Body of pancreas (tissue), 4 donors: ENCODE measurements around the gene HOXA13.

Source experiments
- CTCF ChIP-seq, 7 experiments: fragments of 450-650 bp in 4 of 7; fragments of 200-600 bp in 3 of 7; sonication (generic) in 3 of 7; IDR thresholded peaks; one replicate each; pipeline ENCODE4 v1.5.1; 2016 to 2019; ENCODE audit warnings: antibody characterized with exemption in 7 of 7
- POLR2A ChIP-seq, 3 donors: fragments of 450-650 bp; IDR thresholded peaks; one replicate each; pipeline ENCODE4 v1.6.1; 2016; ENCODE audit warnings: antibody characterized with exemption in 3 of 3, mild to moderate bottlenecking in 2 of 3

DNA sequence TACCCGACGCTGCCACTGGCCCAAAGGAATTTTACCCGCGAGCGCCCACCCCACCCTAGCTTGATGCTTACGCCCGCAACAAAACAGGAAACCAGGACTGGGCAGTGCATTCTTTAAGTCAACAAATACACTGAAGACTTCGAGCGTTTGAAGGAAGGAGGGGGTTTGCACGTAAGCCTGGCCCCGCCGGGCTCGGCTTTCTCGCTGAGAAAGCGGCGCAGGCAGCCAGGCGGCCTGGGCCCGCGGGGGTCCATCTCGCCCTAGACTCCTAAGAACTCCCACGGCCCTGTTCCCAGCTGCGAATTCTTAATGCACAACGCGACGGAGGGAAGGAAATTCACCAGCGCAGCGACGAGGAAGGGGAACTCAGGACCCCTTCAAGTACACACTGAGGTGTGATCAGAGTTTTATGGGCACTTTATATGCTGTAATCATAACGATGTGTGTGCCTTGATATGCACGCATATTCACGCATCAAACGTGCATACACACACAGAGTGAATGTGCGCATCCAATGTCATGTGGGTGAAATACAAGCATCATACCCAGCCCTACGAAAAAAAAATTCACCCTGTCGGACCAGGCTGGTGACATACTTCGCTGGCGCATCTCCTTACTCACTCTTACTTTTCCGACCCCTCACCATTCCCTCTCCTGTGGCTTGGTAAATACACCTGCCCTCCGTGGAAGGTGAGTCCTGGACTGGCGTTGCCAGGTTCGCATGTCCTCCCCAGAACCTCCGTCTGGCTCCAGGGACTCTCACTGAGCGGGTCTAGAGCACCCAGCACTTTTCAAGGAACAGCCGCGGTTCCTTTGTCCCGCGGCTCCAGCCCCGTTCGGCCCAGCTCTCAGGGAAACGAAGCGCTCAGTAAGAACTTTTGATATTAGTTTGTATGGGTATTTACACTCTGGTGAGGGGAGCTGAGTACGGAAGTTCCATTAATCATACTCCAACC lies 5.7 kb upstream of the HOXA13 start:
- TF ChIP-seq CTCF (IDR thresholded peaks at IDR 0.05) = no peak
- TF ChIP-seq POLR2A (IDR thresholded peaks at IDR 0.05) = no peak
